ENCODE results near the gene ALKBH2.

- TF ChIP-seq, protein P1, sequence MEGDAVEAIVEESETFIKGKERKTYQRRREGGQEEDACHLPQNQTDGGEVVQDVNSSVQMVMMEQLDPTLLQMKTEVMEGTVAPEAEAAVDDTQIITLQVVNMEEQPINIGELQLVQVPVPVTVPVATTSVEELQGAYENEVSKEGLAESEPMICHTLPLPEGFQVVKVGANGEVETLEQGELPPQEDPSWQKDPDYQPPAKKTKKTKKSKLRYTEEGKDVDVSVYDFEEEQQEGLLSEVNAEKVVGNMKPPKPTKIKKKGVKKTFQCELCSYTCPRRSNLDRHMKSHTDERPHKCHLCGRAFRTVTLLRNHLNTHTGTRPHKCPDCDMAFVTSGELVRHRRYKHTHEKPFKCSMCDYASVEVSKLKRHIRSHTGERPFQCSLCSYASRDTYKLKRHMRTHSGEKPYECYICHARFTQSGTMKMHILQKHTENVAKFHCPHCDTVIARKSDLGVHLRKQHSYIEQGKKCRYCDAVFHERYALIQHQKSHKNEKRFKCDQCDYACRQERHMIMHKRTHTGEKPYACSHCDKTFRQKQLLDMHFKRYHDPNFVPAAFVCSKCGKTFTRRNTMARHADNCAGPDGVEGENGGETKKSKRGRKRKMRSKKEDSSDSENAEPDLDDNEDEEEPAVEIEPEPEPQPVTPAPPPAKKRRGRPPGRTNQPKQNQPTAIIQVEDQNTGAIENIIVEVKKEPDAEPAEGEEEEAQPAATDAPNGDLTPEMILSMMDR (IDR thresholded peaks at IDR 0.05; ENCODE audit: low read depth, low read length, poor library complexity, severe bottlenecking), result no peak
- no peak for TF ChIP-seq EZH2phosphoT487 (IDR thresholded peaks at IDR 0.05; ENCODE audit: borderline replicate concordance, low read length)
These were observed 23.3 kb upstream of the ALKBH2 start for GRCh38 chr12:109116611-109116949.
